ENCODE data around the gene EPB41L4A.

GRCh38 chr5:112374356-112374755 is 44.7 kb downstream of the EPB41L4A start:
- TF ChIP-seq CTCF (IDR thresholded peaks at IDR 0.05) = no peak
- no peak for TF ChIP-seq POLR2AphosphoS5 (IDR thresholded peaks at IDR 0.05)
- no peak for TF ChIP-seq POLR2A (IDR thresholded peaks at IDR 0.05)

All from breast epithelium (tissue), 3 donors.